Measurements from ENCODE around the gene ADPRS.

ADPRS gene

DNA sequence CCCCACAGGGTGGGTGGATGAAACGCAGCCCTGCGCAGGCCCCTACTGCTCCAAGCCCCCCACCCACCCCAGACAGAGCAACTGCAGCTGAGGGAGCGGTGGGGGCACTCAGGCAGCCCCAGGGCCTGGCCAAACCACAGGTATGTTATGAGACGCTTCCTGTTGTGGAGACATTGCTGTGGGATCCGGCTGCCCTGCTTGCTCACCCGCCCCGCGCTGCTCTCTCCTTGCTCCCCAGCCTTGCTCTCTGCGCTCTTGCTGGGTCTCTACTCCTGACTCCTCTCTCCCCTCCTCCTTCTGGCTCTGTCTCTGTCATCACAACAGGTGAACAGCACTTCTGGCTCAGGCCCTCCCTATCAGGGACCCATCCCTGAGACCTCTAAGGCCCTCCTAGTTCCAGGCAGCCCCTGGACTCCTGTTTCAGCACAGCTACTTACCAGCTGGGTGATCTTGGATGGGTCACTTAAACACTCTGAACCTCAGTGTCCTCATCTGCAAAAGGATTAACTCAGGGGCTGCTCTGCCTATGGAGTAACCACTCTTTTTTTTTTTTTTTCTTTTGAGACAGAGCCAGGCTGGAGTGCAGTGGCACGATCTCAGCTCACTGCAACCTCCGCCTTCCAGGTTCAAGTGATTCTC is 20.5 kb downstream of the ADPRS start:
- no peaks in the 10 kb centered on the region for H3K27me3 ChIP-seq
- peaks cover 16 to 19% of the 10 kb centered on the region in 2 experiments for H3K4me1 ChIP-seq (ENCODE audit: control insufficient read depth in 1 of 2, insufficient read depth in 1 of 2, low read depth in 1 of 2, low read length in 1 of 2)
- peak overlapping the region; percentile 66 for H3K27ac ChIP-seq
- H3K4me3 ChIP-seq (ENCODE audit: low read depth in 1 of 2, low read length in 1 of 2): peak overlapping the region in 1 of 2 experiments; percentile 9
- no peaks in the 10 kb centered on the region for H3K36me3 ChIP-seq
- no peaks in the 10 kb centered on the region for H3K9me3 ChIP-seq
- TF ChIP-seq, protein P1, sequence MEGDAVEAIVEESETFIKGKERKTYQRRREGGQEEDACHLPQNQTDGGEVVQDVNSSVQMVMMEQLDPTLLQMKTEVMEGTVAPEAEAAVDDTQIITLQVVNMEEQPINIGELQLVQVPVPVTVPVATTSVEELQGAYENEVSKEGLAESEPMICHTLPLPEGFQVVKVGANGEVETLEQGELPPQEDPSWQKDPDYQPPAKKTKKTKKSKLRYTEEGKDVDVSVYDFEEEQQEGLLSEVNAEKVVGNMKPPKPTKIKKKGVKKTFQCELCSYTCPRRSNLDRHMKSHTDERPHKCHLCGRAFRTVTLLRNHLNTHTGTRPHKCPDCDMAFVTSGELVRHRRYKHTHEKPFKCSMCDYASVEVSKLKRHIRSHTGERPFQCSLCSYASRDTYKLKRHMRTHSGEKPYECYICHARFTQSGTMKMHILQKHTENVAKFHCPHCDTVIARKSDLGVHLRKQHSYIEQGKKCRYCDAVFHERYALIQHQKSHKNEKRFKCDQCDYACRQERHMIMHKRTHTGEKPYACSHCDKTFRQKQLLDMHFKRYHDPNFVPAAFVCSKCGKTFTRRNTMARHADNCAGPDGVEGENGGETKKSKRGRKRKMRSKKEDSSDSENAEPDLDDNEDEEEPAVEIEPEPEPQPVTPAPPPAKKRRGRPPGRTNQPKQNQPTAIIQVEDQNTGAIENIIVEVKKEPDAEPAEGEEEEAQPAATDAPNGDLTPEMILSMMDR (IDR thresholded peaks at IDR 0.05): no peak

DNA sequence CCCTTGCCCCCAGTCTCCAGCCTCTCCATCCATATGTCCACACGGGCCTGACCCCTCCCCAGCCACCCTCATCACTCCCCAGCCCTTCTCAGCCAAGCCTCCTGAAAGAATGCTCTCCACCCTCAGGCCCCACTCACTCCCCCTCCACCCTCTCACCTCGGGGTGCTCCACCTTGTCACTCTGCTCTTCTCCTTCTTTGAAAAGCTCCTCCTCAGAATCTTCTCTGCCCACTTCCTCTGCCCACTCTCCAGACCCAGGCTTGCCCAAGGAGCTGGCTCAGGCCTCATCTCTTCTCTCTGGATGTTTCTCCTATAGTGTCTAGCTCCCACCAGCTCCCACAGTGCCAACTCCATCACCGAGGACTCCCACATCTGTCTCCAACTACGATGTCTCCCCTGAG is 22.5 kb downstream of the ADPRS start:
- H3K9me3 ChIP-seq: no peaks in the 10 kb centered on the region
- no peak overlapping the region for H3K27ac ChIP-seq
- peaks cover 21 to 23% of the 10 kb centered on the region in 2 experiments for H3K4me1 ChIP-seq (ENCODE audit: control insufficient read depth in 1 of 2, insufficient read depth in 1 of 2, low read depth in 1 of 2, low read length in 1 of 2)
- TF ChIP-seq, protein P1 (IDR thresholded peaks at IDR 0.05): no peak
- no peaks in the 10 kb centered on the region for H3K27me3 ChIP-seq
- H3K36me3 ChIP-seq: no peaks in the 10 kb centered on the region
- no peak overlapping the region for H3K4me3 ChIP-seq (ENCODE audit: low read depth in 1 of 2, low read length in 1 of 2)

DNA sequence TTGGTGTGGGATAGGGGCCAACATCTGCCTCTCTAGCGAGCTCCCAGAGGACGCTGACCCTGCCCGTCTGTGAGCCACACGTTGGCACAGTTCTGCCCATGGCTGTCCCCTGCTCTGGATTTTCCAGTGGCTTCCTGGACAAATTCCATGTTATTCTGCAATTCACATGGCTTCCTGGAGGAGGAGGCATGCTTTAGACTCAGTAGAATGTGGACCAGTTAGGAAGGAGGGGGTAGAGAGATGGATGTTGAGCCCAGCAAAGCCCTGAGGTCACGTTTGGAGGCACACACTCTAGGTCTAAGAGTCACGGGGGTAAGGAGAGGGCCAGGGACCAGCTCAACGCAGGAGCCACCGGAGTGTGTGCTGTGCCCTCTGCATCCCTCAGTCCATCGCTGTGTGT is 24.1 kb downstream of the ADPRS start:
- Histone ChIP-seq H3K27ac (no peak overlapping the region), H3K27me3 (no peaks in the 10 kb centered on the region), H3K4me3 (ENCODE audit: low read depth in 1 of 2, low read length in 1 of 2) (no peak overlapping the region), H3K9me3 (no peaks in the 10 kb centered on the region), H3K4me1 (ENCODE audit: control insufficient read depth in 1 of 2, insufficient read depth in 1 of 2, low read depth in 1 of 2, low read length in 1 of 2) (peaks cover 23 to 25% of the 10 kb centered on the region in 2 experiments), H3K36me3 (no peaks in the 10 kb centered on the region)
- TF ChIP-seq, protein P1 (IDR thresholded peaks at IDR 0.05): no peak

DNA sequence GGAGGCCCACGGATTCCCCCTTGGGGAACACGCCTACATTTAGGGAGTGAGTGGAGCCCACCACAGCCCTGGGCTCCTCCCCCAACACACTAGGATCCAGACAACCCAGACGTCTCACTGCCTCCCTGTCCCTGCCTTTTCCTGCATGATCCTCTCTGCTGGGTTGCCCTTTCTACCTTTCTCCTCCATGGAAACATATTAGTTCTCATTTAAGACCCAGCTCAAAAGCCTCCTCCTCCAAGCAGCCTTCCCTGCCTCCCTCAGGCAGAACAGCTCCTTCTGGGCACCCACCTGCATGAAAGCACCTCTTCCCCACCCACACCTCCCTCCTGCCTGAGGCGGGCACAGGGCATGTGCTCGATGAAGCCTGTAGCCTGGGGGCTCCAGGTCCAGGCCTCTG is 25.7 kb downstream of the ADPRS start:
- H3K4me1 ChIP-seq (ENCODE audit: control insufficient read depth in 1 of 2, insufficient read depth in 1 of 2, low read depth in 1 of 2, low read length in 1 of 2): peaks cover 11 to 16% of the 10 kb centered on the region in 2 experiments
- TF ChIP-seq, protein P1 (IDR thresholded peaks at IDR 0.05): no peak
- no peak overlapping the region for H3K4me3 ChIP-seq (ENCODE audit: low read depth in 1 of 2, low read length in 1 of 2)
- H3K27me3 ChIP-seq: no peaks in the 10 kb centered on the region
- no peaks in the 10 kb centered on the region for H3K36me3 ChIP-seq
- H3K9me3 ChIP-seq: no peaks in the 10 kb centered on the region
- no peak overlapping the region for H3K27ac ChIP-seq

DNA sequence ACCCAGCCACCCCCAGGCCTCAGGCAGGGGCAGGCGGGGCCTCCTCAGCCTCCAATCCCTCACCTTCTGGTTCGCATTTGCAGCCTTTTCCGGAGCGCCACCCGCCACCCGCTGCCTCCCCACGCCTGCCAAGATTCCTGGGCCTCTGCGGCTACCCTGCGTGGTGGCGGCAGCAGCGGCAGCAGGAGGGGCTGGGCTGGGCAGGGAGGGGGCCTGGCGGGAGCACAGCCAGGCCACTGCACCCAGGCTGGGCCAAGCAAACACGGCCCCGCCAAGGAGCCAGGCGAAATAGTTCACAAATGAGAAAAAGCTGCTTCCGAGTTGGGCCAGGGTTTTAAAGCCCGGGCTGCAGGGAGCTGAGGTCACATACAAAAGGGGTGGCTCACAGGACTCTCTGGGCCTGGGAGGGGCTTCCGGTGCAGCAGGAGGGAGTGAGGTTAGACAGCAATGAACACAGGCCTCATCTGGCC is 26.5 kb downstream of the ADPRS start:
- Histone ChIP-seq H3K4me3 (ENCODE audit: low read depth in 1 of 2, low read length in 1 of 2) (no peak overlapping the region), H3K27me3 (no peaks in the 10 kb centered on the region), H3K4me1 (ENCODE audit: control insufficient read depth in 1 of 2, insufficient read depth in 1 of 2, low read depth in 1 of 2, low read length in 1 of 2) (peaks cover 13 to 19% of the 10 kb centered on the region in 2 experiments), H3K9me3 (no peaks in the 10 kb centered on the region), H3K36me3 (no peaks in the 10 kb centered on the region), H3K27ac (no peak overlapping the region)
- TF ChIP-seq, protein P1 (IDR thresholded peaks at IDR 0.05): no peak
